CD4-positive, alpha-beta T cell treated with Interleukin-4 for 1 hour (primary cell): ENCODE results near the gene WBP2.
A peak's percentile ranks its signal among the peaks of the same experiment; 100 is the strongest.

Source experiments
- DNase-seq, 2 donors: peaks; one replicate each; pipeline ENCODE4 v3.0.0-alpha.2; 2020 to 2022

WBP2 gene

GRCh38 chr17:75855310-75856061, at the start of gene WBP2:
Gene WBP2, minus strand, starts transcription at chr17:75855335. Its CDS starts 38 bp downstream, at chr17:75855297.
- DNase-seq: peak; percentile 100

- no peak for DNase-seq
These were observed 47.3 kb upstream of the WBP2 start for GRCh38 chr17:75902406-75902805.

DNA sequence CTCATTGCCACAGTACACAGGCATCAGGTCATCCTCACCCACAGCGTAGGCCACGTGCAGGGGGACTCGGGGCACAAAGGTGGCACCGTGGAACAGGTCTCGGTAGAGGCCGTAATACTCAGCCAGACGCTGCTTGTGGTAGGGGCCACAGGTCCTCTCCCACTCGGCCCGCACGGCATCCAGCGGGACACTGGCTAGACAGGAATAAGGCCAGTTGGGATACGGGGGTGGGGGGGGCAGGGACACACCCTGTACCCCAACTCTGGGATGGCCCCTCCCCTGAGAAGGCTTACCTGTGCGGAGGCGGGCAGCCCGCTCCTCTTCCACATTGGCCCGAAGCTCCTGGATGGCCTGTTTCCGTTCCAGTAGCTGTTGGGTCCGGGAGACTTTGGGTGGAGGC, 46.6 kb upstream of the WBP2 start:
- DNase-seq: no peak

GRCh38 chr17:75900691-75901533, 45.8 kb upstream of the WBP2 start:
- DNase-seq: no peak

DNA sequence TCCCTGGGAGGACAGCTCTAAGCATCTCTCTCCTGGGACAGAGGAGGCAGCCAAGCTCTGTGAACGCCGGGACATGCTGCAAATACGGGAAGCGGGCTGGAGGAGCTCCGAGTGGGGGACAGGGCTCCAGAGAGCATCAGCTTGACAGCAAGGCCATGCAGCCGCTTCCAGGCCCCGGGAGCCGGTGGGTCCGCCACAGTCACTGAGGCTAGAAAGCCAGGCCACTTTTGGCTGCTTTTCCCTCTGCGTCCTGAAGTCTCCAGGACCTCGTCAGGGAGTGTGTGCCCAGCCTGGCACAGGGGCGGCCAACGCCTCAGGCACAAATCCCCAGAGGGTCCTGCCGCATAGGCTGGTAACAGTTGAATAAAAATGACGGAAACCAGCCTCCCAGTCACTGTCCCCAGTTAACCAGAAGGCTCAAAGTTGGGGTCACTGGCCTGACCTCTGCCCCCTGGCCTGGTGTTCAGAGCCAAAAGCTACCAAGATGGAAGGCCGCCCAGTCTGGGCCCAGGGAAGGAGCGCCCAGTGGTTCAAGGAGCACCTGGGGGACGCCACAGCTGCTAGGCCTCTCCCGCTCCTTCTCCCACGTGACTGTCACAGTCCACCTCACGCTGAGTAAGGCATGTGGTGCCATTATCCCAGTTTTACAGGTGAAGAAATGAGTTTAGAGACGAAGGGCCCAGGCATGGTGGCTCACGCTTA, 44.8 kb upstream of the WBP2 start:
- no peak for DNase-seq

DNA sequence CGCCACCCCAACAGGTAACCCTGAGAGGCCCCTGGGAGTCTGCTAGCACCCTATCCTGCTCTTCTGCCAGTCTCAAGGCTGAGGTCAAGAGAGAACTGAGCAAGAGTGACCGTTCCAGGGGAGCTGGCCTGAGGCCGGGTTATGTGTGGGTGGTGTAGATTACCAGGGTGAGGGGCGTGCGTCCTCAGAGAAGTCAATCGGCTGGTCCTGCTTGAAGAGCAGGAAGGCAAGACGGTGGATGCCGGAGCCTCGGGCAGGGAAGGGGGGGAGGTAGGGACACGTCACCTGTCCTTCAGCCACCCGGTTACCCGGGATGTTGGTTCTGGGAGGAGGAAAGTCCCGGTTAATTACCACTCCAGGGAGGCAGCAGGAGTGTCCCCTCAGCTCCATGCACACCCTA, 44.2 kb upstream of the WBP2 start:
- no peak for DNase-seq

DNA sequence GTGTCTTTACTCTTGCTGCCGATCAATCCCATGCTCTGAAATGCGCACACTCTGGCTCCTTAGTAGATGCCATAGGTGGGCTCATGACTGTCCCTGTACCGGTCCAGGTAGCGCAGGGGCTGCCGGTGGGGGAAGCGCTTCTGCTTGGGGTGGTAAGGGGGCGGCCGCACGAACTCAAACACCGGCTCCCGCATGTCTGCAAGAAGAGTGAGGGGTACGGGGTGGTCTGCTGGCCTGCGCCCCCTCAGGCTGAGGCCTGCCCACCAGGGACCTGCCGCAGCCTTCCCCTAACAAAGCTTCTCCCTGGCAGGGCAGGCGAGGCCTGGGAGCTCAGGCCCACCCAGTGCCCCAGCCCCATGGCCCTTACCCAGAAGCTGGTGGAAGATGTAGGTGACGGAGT, 43.7 kb upstream of the WBP2 start:
- DNase-seq: no peak

DNA sequence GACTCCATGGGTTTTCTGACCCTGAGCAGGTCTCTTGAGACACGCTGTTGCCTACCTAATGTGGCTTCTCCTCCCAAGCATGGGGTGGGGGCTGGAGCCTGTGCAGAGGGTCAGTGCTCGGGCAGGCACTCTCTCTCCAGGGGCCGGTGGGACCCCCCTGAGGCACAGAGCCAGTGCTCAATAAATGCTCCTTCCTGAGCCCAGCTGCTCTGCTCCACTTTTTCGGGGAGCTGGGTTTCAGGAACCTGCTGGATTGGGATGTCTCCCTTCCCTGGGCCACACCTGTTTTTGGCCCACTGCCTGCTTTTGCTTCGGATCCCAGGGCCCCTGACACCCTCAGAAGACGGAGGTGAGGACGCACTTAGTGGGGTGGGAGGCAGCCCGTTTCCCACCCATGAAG, 42.9 kb upstream of the WBP2 start:
- no peak for DNase-seq

DNA sequence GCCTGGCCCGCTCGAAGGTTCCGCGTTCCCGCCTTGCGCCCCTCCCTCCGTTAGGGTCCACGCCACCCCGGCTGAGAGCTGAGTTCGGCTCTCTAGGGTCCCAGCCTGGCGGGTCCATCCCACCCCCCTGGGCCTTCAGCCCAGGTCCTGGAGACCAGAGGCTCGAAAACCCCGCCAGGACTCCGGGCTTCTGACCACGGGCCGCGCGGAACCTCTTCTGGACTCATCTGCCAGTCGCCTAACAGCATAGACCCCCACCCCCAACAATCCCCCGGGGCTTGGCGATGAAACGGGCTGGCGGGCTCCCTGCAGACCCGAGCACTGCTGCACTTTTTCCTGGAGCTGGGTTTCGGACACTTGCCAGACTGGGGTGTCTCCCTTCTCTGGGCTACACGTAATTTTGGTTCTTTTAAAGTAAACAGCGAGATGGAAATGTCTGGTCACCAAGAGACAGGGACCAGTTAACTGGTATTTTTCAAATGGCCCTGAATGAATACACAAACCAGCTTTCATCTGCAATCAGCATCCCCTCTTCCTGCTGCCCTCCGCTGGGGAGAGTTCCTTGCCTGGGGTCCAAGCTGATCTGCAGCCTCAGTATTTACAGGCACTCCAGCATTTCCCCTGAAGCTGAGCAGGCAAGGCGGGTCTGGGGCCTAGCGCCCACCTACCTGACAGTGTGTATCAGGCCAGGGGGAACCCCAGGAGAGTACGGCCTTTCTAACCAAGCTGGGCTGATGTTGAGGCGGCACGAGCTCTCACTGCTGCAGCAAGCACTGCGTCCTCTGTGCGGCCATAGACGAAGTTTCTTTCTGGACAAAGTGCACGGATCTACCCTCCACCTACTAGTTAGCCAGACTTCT, 42.3 kb upstream of the WBP2 start:
- DNase-seq: no peak

GRCh38 chr17:75896415-75897159, 41.5 kb upstream of the WBP2 start, which contains the start of gene TRIM65:
Gene TRIM65, minus strand, starts transcription at chr17:75896951. Its CDS starts 14 bp downstream, at chr17:75896937.
- peak; percentile 78 to 80 for DNase-seq

DNA sequence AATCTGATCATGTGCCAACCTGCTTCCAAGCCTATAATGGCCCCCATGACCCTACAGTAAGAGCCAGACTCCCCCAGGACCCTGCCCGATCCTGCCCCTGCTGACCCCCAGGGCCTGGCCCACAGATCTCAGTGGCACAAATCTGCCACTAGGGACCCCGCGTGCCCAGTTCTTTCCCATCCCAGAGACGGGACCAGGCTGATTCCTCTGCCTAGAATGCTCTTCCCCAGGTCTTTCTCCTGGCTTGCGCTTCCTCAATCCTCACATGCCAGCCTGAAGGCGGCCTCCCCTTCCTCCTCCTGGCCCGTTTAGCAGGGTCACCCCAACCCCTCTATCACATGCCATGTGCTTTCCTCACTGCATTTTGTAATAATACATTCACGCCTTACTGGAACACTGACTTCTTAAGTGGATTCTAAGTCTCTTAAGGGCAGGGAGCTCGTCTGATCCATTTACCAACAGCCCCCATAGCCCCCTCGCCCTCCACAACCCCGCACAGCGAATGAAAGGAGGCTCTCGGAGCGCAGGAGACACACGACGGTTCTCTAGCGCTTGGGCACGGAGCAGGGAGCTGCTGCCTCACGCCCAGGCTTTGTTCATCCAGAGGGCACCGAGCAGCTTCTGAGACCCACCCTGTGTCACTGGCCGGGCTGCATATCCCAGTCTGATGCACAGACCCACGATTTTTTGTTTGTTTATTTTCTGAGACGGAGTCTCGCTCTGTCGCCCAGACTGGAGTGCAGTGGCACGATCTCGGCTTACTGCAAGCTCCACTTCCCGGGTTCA, 40.4 kb upstream of the WBP2 start:
- no peak for DNase-seq

DNA sequence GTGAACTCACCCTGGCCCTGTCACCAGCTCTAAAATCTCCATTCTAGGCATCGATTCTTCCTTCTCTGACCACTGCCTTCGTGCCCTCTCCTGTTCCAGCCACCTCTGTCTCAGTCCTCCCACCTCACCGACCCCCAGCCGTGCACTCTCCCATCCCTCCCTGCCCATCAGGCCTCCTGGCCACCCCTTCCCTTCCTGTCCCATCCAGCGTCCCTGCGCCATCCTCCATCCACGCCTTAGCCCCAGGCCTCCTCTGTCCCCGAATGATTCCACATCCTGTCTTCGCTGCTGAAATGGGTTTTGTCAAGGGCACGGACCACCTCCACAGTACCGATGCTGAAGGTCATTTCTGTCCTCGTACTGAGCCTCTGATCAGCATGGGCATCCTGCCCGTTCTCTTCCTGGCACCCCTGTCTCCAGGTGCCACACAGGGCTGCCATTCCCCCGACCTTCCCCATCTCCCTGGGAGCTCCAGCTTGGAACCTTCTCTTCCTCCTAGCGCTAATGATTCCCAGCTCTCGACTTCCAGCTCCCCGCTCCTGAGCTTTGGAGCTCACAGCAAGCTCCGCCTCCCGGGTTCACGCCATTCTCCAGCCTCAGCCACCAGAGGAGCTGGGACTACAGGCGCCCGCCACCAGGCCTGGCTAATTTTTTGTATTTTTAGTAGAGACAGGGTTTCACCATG, 39.1 kb upstream of the WBP2 start:
- DNase-seq: no peak

- DNase-seq: no peak
These were observed 38.3 kb upstream of the WBP2 start for GRCh38 chr17:75893305-75894048.

- DNase-seq: no peak
These were observed 37.6 kb upstream of the WBP2 start for GRCh38 chr17:75892556-75893224.

GRCh38 chr17:75891605-75892555, 36.7 kb upstream of the WBP2 start:
- no peak for DNase-seq

- DNase-seq: no peak
These were observed 36.0 kb upstream of the WBP2 start for GRCh38 chr17:75891022-75891604.

DNA sequence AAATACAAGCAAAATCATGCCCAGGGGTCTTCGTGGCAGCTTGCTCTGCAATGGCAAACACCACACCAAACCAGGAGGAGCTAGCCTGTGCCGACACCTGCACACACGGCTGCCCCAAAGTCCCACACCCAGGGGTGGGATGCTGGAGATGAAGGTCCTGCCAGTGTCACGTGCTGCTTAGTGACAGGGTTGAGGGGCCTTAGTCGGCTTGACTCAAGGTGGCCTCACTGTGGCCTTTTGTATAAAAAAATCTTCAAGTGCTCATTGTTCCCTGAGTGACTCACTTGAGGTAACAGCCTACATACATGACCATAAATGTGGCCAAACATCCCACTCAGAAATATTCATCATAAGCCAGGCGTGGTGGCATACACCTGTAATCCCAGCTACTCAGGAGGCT, 34.3 kb upstream of the WBP2 start:
- DNase-seq: no peak
